Measurements from ENCODE around the gene DCAKD. TPM values are rescaled to one million over a fixed set of nuclear protein-coding genes. Genes with fewer than 3 reads are reported as not detected.

DCAKD gene
- total RNA-seq, 1 donor from 2014 or later = 39.9 TPM

- peaks cover 8% of the 10 kb centered on the region for H3K9me3 Mint-ChIP-seq (ENCODE audit: unreplicated experiment)
- H3K27me3 Mint-ChIP-seq (ENCODE audit: unreplicated experiment) = peaks cover 23% of the 10 kb centered on the region
- no peak for TF ChIP-seq CTCF (IDR thresholded peaks at IDR 0.05; ENCODE audit: partially characterized antibody, unreplicated experiment)
- no peak for DNase-seq
- H3K4me1 Mint-ChIP-seq (ENCODE audit: low read depth, unreplicated experiment) = peaks cover 15% of the 10 kb centered on the region
- no peak overlapping the region for H3K27ac Mint-ChIP-seq (ENCODE audit: unreplicated experiment)
- no peak overlapping the region for H3K4me3 Mint-ChIP-seq (ENCODE audit: unreplicated experiment)
- peaks cover 21% of the 10 kb centered on the region for H3K36me3 Mint-ChIP-seq (ENCODE audit: unreplicated experiment)
These were observed 55.9 kb downstream of the DCAKD start for GRCh38 chr17:44995436-44996001.

- H3K4me1 Mint-ChIP-seq (ENCODE audit: low read depth, unreplicated experiment) = peaks cover 33% of the 10 kb centered on the region
These were observed 59.0 kb downstream of the DCAKD start for GRCh38 chr17:44992242-44992939.

GRCh38 chr17:44990994-44991393 lies 60.4 kb downstream of the DCAKD start:
- no peak overlapping the region for H3K27ac Mint-ChIP-seq (ENCODE audit: unreplicated experiment)
- H3K9me3 Mint-ChIP-seq (ENCODE audit: unreplicated experiment) = peaks cover 4% of the 10 kb centered on the region
- H3K36me3 Mint-ChIP-seq (ENCODE audit: unreplicated experiment) = no peaks in the 10 kb centered on the region
- no peak for TF ChIP-seq CTCF (IDR thresholded peaks at IDR 0.05; ENCODE audit: partially characterized antibody, unreplicated experiment)
- H3K27me3 Mint-ChIP-seq (ENCODE audit: unreplicated experiment) = peaks cover 21% of the 10 kb centered on the region
- peaks cover 28% of the 10 kb centered on the region for H3K4me1 Mint-ChIP-seq (ENCODE audit: low read depth, unreplicated experiment)
- no peak for DNase-seq
- peak overlapping the region; percentile 43 for H3K4me3 Mint-ChIP-seq (ENCODE audit: unreplicated experiment)

More at GRCh38 chr17:44992242-44992939, 59.0 kb downstream of the DCAKD start:
- peaks cover 6% of the 10 kb centered on the region for H3K36me3 Mint-ChIP-seq (ENCODE audit: unreplicated experiment)
- no peak for DNase-seq
- no peak overlapping the region for H3K4me3 Mint-ChIP-seq (ENCODE audit: unreplicated experiment)
- peak overlapping the region; percentile 52 for H3K27ac Mint-ChIP-seq (ENCODE audit: unreplicated experiment)
- no peak for TF ChIP-seq CTCF (IDR thresholded peaks at IDR 0.05; ENCODE audit: partially characterized antibody, unreplicated experiment)
- H3K9me3 Mint-ChIP-seq (ENCODE audit: unreplicated experiment) = peaks cover 6% of the 10 kb centered on the region
- H3K27me3 Mint-ChIP-seq (ENCODE audit: unreplicated experiment) = peaks cover 24% of the 10 kb centered on the region

- H3K9me3 Mint-ChIP-seq (ENCODE audit: unreplicated experiment) = peaks cover 7% of the 10 kb centered on the region
- H3K4me3 Mint-ChIP-seq (ENCODE audit: unreplicated experiment) = peak overlapping the region; percentile 27
- peaks cover 22% of the 10 kb centered on the region for H3K27me3 Mint-ChIP-seq (ENCODE audit: unreplicated experiment)
- H3K27ac Mint-ChIP-seq (ENCODE audit: unreplicated experiment) = peak overlapping the region; percentile 12
- TF ChIP-seq CTCF (IDR thresholded peaks at IDR 0.05; ENCODE audit: partially characterized antibody, unreplicated experiment) = no peak
- peaks cover 28% of the 10 kb centered on the region for H3K4me1 Mint-ChIP-seq (ENCODE audit: low read depth, unreplicated experiment)
- no peaks in the 10 kb centered on the region for H3K36me3 Mint-ChIP-seq (ENCODE audit: unreplicated experiment)
- DNase-seq = no peak
These were observed 61.8 kb downstream of the DCAKD start for GRCh38 chr17:44989552-44990138.

Data from glutamatergic neuron (in vitro differentiated cells).